ENCODE results near the gene ZNF585A. TPM values are rescaled to one million over a fixed set of nuclear protein-coding genes. Genes with fewer than 3 reads are reported as not detected.

The ZNF585A gene
- 10.4 TPM for total RNA-seq

DNA sequence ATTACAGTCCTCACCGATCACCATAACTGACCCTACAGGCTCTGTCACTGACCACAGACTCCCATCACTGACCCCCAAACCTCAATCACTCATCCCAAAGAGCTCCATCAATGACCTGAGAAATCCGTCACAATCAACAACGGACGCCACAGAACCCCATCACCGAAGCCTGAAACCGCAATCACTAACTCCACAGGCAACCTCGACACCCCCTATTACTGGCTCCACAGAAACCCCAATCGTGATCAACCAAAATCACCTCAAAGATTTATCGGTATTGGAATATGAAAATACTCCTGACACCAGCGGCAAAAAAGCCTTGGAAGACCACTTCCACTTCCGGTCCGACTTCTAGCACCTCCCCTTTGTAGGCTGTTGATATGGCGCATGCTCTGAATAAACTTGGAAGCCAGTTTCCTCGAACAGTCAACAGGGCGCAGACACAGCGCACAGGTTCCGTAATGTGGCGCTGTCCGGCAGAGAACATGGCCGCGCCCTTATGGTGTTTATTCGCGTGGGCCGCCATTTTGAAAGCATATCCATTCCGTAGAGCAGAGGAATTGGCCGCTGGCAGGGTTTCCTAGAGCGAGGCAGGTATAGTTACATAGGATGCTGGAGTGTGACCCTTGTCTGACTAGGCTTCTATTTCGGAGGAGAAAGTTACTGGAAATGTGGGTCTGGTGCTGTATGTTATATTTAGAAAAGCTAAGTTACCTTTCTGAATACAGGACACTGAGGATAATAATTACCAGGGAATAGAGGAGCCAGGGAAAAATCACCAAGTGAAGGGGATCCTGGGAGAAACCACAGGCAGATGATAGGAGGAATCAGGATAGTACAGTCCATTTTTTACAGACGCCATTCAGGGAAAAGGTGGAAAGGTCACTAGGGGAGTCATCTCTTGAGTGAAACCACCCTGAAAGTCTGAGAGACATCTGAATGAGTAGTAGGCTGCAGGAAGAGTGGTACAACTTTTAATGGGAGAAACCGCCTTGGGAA lies at the start of gene ZNF585A:
Gene ZNF585A, minus strand, starts transcription at position 328 of the 999 bp plus-strand sequence. CDS start 2,785 bp downstream, outside the sequence.

DNA sequence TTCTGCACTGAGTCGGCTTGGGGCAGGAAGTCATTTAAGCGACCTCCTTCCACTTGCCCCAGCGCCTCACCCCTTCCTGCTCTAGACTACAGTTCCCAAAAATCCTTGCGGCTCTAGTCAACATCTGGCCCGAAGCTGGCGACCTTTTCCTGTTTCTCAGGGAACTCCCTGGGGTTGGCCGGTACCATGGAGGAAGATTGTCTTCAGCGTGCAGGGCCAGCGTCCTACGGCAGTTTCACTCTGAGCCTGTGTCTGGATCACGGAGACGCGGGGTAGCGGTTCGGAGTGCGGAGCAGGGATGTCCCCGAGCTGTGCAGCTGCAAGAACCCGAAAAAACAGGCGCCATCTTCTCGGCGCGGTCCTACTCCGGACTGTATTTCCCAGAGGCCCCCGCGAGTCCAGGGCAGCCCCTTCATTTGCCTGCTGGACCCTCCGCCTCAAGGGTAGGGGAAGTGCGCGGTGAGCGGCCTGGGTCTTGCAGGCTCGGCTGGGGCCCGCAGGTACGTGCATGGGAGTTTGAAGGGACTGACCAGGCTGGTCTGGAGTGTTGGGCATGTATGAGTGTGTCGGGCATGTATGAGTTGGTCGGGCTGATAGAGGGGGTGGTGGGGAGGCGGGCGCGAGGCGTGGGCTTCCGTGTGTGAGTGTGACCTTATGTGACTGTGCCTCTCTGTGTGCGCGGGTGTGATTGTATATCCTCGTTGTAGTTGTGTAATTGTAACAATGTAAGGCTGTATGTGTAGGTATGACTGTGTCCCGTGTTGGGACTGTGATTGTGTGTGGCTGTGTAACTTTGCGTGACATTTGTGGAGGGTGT lies 45.5 kb upstream of the ZNF585A start, which contains the start of gene ZNF383:
Gene ZNF383, plus strand, starts transcription at position 440 of the 817 bp plus-strand sequence. CDS start 12,240 bp downstream, outside the sequence.

Other genes starting within 250 kb of the ZNF585A start
- 61.6 TPM for gene ZNF420, start 94.3 kb downstream of the ZNF585A start, total RNA-seq
- 33.0 TPM for gene ZNF585B, start 37.8 kb upstream of the ZNF585A start, total RNA-seq
- gene ZNF383, start 45.5 kb upstream of the ZNF585A start, total RNA-seq = 16.1 TPM
- 18.0 TPM for gene ZNF527, start 198.4 kb upstream of the ZNF585A start, total RNA-seq

Measured in diencephalon (tissue), 1 donor.